GDM1 (cell line): Measurements from ENCODE around the gene TRIAP1.

Experiments used
- DNase-seq: peaks from one replicate; lab custom pipeline; 2025; lab: John Stamatoyannopoulos, UW

The TRIAP1 gene

GRCh38 chr12:120429368-120429767, 16.8 kb downstream of the TRIAP1 start:
- DNase-seq: no peak

- DNase-seq: no peak
Observed at GRCh38 chr12:120428597-120429229, 17.5 kb downstream of the TRIAP1 start.

DNA sequence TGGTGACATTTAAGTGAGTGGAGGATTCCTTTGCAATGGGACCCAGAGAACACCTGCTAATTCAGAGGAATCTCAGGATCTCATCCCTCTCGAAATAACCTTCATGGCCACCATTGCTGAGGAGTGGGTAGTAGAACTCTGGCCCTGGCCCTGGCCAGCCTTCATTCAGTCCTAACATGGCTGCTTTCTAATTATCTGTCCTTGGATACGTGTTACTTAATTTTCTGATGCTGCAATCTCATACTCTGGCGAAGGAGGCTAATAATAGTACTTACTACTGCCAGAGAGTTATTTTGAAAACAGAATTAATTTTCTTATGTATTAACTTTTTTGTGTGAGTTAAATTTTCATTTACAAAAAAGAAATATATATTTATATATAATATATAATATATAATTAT, 20.4 kb downstream of the TRIAP1 start:
- no peak for DNase-seq

DNA sequence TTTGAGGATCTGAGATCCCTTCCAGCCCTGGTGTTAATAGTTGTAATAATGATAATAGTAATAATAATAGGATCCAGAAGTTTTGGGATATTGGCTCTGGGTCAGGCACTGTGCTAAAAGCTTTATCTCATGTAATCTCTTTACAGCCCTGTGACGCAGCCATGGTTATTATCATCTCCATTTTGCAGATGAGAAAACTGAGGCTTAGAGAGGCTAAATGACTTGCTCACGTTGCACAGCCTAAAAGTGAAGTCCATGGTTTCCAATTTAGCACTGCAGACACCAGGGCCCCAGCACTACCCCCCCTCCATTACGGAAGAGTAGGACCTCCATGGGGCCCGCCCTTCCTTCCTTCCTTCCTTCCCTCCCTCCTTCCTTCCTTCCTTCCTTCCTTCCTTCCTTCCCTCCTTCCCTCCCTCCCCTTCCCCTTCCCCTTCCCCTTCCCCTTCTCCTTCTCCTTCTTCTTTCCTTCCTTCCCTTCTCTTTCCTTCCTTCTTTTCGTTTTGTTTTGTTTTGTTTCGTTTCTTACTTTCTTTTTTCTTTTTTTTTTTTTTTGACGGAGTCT, 23.2 kb downstream of the TRIAP1 start:
- DNase-seq: no peak

GRCh38 chr12:120421701-120422100, 24.5 kb downstream of the TRIAP1 start:
- DNase-seq: no peak

DNA sequence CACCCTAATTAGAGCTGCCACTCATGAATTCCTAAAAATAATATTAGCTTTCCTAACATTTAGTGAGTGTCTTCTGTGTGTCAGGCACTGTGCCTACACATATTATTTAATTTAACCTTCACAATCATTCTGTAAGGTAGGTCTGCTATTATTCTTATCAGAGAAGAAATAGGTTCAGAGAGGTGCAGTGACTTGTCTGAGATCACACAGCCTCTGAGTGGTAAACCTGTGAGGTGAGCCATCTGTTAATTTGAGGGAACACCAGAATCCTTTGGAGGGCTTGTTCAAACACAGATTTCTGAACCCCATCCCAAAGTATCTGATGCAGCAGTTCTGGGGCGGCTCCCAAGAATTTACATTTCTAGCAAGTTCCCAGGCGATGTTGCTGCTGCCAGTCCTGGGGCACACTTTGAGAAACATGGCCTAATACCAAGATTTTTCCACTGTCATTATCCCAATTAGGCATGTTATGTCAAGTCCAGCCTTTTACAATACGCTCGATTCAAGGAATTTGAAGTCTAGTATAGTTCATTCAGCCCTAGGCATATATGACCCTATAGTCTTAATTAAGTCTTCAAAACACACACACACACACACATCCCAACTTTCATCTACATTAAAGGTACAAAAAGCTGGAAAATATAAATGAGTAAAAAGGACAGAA, 28.1 kb downstream of the TRIAP1 start:
- DNase-seq: no peak

DNA sequence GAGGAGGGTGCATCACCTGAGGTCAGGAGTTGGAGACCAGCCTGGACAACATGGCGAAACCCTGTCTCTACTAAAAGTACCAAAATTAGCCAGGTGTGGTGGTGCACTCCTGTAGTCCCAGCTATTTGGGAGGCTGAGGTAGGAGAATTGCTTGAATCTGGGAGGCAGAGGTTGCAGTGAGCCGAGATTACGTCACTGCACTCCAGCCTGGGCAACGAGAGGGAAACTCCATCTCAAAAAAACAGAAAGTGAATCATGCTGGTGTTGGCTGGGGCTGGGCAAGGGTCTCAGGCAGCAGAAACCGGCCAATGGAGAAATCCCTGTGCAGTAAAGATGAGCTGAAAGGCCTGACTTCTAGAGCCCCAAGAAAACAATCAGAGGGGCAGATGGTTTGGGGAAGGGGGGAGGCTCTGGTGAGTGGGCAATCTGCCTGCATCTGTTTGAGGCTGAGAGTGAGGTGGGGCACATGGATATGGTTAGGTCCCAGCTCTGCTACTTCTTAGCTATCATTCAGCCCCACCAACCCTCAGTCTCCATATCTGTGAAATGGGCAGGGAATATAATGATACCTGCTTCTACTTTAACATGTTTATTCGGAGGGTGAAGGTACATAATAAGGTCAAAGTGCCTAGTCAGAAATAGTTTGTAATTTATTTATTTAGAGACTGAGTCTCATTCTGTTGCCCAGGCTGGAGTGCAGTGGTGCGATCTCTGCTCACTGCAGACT, 29.5 kb downstream of the TRIAP1 start:
- DNase-seq: no peak

GRCh38 chr12:120413901-120414695, 32.1 kb downstream of the TRIAP1 start:
- DNase-seq: no peak

- DNase-seq: no peak
Observed at GRCh38 chr12:120412421-120412820, 33.8 kb downstream of the TRIAP1 start.

GRCh38 chr12:120408771-120409170, 37.4 kb downstream of the TRIAP1 start:
- DNase-seq: no peak

DNA sequence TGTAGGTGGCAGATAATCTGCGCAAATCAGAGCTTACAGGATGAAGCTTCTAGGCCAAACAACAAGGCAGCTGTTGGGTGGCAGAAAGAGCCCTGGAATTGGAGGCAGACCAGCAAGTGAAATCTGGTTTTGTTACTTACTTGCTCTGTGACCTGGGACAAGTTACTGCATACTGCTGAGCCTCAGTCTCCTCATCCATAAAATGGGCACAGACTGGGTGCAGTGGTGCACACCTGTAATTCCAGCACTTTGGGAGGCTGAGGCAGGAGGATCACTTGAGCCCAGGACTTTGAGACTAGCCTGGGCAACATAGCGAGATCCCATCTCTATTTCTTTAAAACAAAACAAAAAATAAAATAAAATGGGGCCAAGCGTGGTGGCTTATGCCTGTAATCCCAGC, 39.6 kb downstream of the TRIAP1 start:
- DNase-seq: no peak

DNA sequence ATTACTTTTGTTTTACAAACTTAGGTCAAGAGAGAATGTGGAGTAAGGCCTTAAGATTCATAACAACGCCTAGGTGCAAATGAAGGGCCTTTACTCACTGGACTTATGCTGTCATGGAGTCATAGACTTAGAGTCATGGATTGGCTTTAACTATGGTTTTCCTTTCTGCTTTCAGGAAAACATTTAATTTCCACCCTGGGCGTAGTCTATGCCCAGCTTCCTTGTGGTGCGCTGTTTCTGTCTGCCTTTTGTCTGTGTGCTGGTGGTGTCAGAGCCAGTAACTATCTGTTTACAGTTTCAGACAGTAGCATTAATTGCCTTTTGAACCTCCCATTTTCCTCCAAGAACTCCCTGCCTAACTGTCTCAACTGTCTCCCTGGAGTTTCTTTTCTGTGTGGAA, 40.1 kb downstream of the TRIAP1 start:
- no peak for DNase-seq

DNA sequence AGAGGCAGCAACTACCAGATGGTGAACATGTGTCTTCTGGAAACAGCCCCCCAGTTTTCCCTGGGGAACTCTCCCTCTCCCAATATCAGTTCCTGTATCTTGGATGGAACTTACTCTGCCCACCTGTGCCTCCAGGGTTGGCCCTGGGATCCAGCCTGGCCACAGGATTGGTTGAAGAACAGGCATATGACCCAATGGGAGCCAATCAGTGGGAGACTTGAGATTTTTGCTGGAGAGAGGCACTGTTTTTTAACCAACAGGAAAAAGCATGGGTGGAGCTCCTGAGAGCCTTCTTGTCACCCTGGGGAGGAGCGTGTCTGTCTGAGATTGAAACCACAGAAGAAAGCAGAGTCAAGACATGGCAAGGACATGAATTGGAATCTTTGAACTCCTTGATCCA, 41.9 kb downstream of the TRIAP1 start:
- DNase-seq: no peak

GRCh38 chr12:120403869-120404268, 42.3 kb downstream of the TRIAP1 start:
- no peak for DNase-seq

DNA sequence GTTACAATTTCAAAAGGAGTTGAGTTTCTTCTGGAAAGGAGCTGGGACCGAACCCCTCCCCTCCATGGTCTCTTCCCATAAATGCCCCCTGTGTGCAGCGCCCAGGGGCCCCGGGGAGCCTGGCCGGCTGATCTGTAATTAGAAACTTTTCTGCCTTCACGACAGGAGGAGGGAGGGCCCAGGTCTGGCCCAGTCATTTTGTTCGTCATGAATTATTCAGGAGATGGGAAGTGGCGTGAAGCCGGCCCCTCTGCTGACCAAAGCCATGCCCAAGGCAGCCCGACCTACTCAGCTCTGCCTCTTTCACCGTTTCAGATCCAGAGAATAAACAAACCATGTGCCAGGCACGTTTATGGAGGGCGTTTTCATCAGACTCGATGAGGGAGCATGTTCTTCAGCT, 44.0 kb downstream of the TRIAP1 start:
- DNase-seq: no peak

GRCh38 chr12:120399531-120399930, 46.7 kb downstream of the TRIAP1 start:
- no peak for DNase-seq

DNA sequence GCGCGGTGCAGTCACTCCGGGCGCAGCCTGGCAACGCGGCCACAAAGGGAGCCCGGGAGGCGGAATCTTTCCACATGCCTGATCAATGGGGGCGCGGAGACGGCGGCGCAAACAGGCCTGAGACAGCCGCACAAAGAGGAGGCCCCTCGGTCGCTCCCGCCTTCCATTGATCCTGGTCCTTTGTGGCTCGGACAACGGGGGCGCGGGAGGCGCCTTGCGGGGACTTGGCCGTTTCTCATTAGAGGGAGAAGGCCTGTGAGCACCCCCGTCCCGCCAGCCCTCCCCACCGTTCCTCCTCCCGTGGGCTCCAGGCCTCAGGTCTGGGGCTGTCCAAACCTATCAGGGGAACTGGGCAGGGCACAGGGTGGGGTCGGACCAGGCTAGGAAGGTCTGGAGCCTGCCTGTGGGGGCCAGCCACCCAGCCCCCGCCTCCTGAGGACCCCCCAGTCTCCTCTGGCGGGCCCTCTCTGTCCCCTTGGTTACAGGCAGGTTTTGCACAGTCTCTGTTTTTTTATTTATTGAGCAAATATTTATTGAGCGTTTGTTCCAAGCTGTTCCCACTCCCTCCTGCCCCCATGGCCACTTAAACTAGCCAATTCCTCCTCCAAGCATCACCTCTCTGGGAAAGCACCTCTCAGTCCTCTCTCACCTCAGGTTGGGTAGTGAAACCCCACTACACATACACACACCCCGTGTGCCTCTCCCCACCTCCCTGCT, 48.2 kb downstream of the TRIAP1 start:
- no peak for DNase-seq

DNA sequence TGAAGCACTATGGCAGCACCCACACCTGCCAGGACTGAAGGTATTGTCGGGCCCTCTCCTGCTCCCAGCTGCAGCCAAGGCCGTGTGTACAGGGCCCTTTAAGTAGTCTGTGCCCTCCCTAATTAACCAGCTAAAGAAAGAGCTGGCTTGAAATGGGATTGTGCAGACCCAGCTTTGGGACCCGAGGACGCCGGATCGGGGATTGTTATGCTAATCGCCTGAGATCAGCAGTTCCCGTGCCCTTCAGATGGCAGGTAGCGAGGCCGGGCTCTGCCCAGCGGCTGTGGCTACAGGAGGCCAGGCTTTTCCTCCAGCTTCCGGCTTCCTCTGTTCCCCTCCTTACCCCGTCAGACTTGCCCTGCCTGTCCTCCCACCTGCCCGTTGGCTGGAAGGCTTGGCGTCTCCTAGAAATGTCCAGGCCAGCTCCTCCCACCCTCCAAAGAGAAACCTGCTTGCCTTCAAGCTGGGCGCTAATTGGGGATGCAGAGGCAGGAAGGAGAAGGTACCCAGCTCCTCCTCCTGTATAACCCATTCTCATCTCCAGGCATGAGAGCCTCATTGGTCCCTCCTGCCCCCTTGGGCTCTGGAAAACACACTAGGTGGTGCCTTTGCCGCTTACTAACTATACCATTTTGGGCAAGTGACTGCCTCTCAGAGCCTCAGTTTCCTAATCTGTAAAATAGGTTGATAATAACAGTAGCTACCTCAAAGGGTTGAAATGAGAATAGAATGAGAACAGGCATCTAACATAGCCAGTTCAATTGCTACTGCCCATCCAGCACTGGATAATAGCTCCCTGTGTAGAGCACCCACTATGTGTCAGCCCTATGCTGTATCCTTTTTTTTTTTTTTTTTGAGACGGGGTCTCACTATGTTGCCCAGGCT, 51.5 kb downstream of the TRIAP1 start:
- DNase-seq: no peak
